IMR-90 (cell line): ENCODE measurements around the gene CDK14. TPM values are rescaled to one million over a fixed set of nuclear protein-coding genes. Genes with fewer than 3 reads are reported as not detected.

Experiments used
- ATAC-seq: fragments of 200-7000 bp; cut with Tn5 transposase; 2 replicates; pipeline ENCODE4 v1.9.1; 2020; ENCODE audit warnings: low read depth, mild to moderate bottlenecking, moderate library complexity
- BruUV-seq: library from RNA; stranded (reverse); fragments of 400-500 nt; replicated peaks from 2 replicates; lab custom pipeline; 2021; lab: Mats Ljungman, UMichigan
- CTCF ChIA-PET: fragments of 300-600 bp; formaldehyde crosslinking; extraction: SDS; loops from one replicate; lab custom pipeline; 2021; ENCODE audit warnings: antibody characterized with exemption; lab: Yijun Ruan, JAX
- POLR2A ChIA-PET: fragments of 300-600 bp; sonication (Branson Sonifier 250); formaldehyde crosslinking; loops from one replicate; lab custom pipeline; 2022; ENCODE audit warnings: antibody characterized with exemption; ENCODE audit not compliant: unreplicated experiment; lab: Charles Lee
- DNase-seq: peaks from one replicate; pipeline ENCODE4 v3.0.0; 2013
- H2AFZ ChIP-seq: replicated peaks from 2 replicates; pipeline ENCODE3; 2013; ENCODE audit warnings: low read length, mild to moderate bottlenecking; ENCODE audit not compliant: poor library complexity
- H2AK5ac ChIP-seq: 2 replicates; pipeline ENCODE4 v1.6.1; 2013; ENCODE audit warnings: low read depth, low read length, inconsistent platforms
- H2AK9ac ChIP-seq: replicated peaks from 2 replicates; pipeline ENCODE3; 2013; ENCODE audit warnings: mild to moderate bottlenecking, low read depth, low read length, moderate library complexity; ENCODE audit not compliant: poor library complexity
- H2BK120ac ChIP-seq: 2 replicates; pipeline ENCODE4 v1.6.1; 2013; ENCODE audit warnings: low read depth, low read length, inconsistent platforms
- H2BK15ac ChIP-seq: 3 replicates; pipeline ENCODE4 v1.6.1; 2013; ENCODE audit warnings: low read depth, low read length, inconsistent platforms
- H2BK20ac ChIP-seq: 2 replicates; pipeline ENCODE4 v1.6.1; 2013; ENCODE audit warnings: low read depth, mild to moderate bottlenecking, inconsistent platforms, low read length, moderate library complexity
- H2BK5ac ChIP-seq: 2 replicates; pipeline ENCODE4 v1.6.1; 2013; ENCODE audit warnings: mild to moderate bottlenecking, low read depth, low read length, inconsistent platforms; ENCODE audit not compliant: poor library complexity, severe bottlenecking
- H3K14ac ChIP-seq: replicated peaks from 2 replicates; pipeline ENCODE4 v1.6.1; 2013; ENCODE audit warnings: low read depth, low read length, inconsistent platforms
- H3K18ac ChIP-seq: 2 replicates; pipeline ENCODE4 v1.6.1; 2013; ENCODE audit warnings: low read depth, low read length, control low read depth
- H3K23ac ChIP-seq: 2 replicates; pipeline ENCODE4 v1.6.1; 2013; ENCODE audit warnings: low read depth, low read length, inconsistent platforms
- H3K27ac ChIP-seq: 2 replicates; pipeline ENCODE4 v1.5.1; 2013; ENCODE audit warnings: mild to moderate bottlenecking, control low read depth, low read length; ENCODE audit not compliant: insufficient read depth
- H3K27me3 ChIP-seq: 2 replicates; pipeline ENCODE4 v1.6.1; 2013; ENCODE audit warnings: low read length; ENCODE audit not compliant: control insufficient read depth, insufficient read depth
- H3K36me3 ChIP-seq: 2 replicates; pipeline ENCODE4 v1.6.1; 2013; ENCODE audit warnings: low read length, mixed read lengths; ENCODE audit not compliant: control insufficient read depth, insufficient read depth
- H3K4ac ChIP-seq: 2 replicates; pipeline ENCODE4 v1.6.1; 2013; ENCODE audit warnings: low read depth, low read length, inconsistent platforms
- H3K4me1 ChIP-seq: 2 replicates; pipeline ENCODE4 v1.6.1; 2013; ENCODE audit warnings: low read length, mixed read lengths; ENCODE audit not compliant: control insufficient read depth, insufficient read depth
- H3K4me2 ChIP-seq: 2 replicates; pipeline ENCODE4 v1.6.1; 2013; ENCODE audit warnings: low read depth, mild to moderate bottlenecking, control low read depth, low read length, moderate library complexity
- H3K4me3 ChIP-seq: 2 replicates; pipeline ENCODE4 v1.5.1; 2013; ENCODE audit warnings: low read depth, mild to moderate bottlenecking, control low read depth, low read length, moderate library complexity; ENCODE audit not compliant: insufficient read depth
- H3K56ac ChIP-seq: 2 replicates; pipeline ENCODE4 v1.6.1; 2013; ENCODE audit warnings: low read length, inconsistent platforms; ENCODE audit not compliant: insufficient read depth; ENCODE audit errors: extremely low read depth
- H3K79me1 ChIP-seq, 2 experiments: 2 replicates each; pipeline ENCODE4 v1.6.1; 2013; ENCODE audit warnings: low read length in 2 of 2, inconsistent platforms in 1 of 2, low read depth in 1 of 2
- H3K9ac ChIP-seq: 2 replicates; pipeline ENCODE4 v1.6.1; 2013; ENCODE audit warnings: low read depth, low read length, control low read depth
- H3K9me1 ChIP-seq: 2 replicates; pipeline ENCODE4 v1.6.1; 2013; ENCODE audit warnings: low read length, inconsistent platforms; ENCODE audit not compliant: insufficient read depth
- H3K9me3 ChIP-seq: 2 replicates; pipeline ENCODE4 v1.6.1; 2013; ENCODE audit warnings: low read length; ENCODE audit not compliant: control insufficient read depth, insufficient read depth
- H4K20me1 ChIP-seq: 2 replicates; pipeline ENCODE4 v1.6.1; 2013; ENCODE audit warnings: low read length, inconsistent platforms; ENCODE audit not compliant: insufficient read depth
- H4K5ac ChIP-seq: 2 replicates; pipeline ENCODE4 v1.6.1; 2013; ENCODE audit warnings: mild to moderate bottlenecking, low read depth, low read length, control low read depth
- H4K8ac ChIP-seq, 2 experiments: 2 replicates each; pipeline ENCODE4 v1.6.1; 2013; ENCODE audit warnings: low read depth in 2 of 2, low read length in 2 of 2, control low read depth in 1 of 2, inconsistent platforms in 1 of 2
- H4K91ac ChIP-seq: 2 replicates; pipeline ENCODE4 v1.6.1; 2013; ENCODE audit warnings: low read depth, low read length, inconsistent platforms; ENCODE audit not compliant: insufficient read depth
- BHLHE40 ChIP-seq: fragments of 150-350 bp; IDR thresholded peaks from 2 replicates; pipeline ENCODE4 v1.6.1; 2016; ENCODE audit warnings: mild to moderate bottlenecking, low read depth, low read length
- CEBPB ChIP-seq: IDR thresholded peaks from 2 replicates; pipeline ENCODE4 v1.6.1; 2012; ENCODE audit warnings: low read depth, low read length, improper control_type of control experiment
- CHD1 ChIP-seq: IDR thresholded peaks from 2 replicates; pipeline ENCODE4 v1.6.1; 2012; ENCODE audit warnings: low read depth, low read length, improper control_type of control experiment
- CTCF ChIP-seq: conservative IDR thresholded peaks from 2 replicates; pipeline ENCODE4 v1.5.1; 2012; ENCODE audit warnings: mild to moderate bottlenecking, low read depth, low read length, improper control_type of control experiment
- ELK1 ChIP-seq: fragments of 150-350 bp; IDR thresholded peaks from 2 replicates; pipeline ENCODE4 v1.6.1; 2016; ENCODE audit warnings: low read depth, mild to moderate bottlenecking, low read length, moderate library complexity, borderline replicate concordance
- FOS ChIP-seq: fragments of 150-350 bp; IDR thresholded peaks from 2 replicates; pipeline ENCODE4 v1.6.1; 2016; ENCODE audit warnings: low read depth, low read length
- MAFK ChIP-seq: IDR thresholded peaks from 2 replicates; pipeline ENCODE4 v1.6.1; 2012; ENCODE audit warnings: low read depth, low read length, improper control_type of control experiment
- MAZ ChIP-seq: IDR thresholded peaks from 2 replicates; pipeline ENCODE4 v1.6.1; 2012; ENCODE audit warnings: low read depth, mild to moderate bottlenecking, low read length, improper control_type of control experiment, moderate library complexity, borderline replicate concordance
- MXI1 ChIP-seq: IDR thresholded peaks from 2 replicates; pipeline ENCODE4 v1.6.1; 2012; ENCODE audit warnings: low read depth, mild to moderate bottlenecking, low read length, moderate library complexity, borderline replicate concordance
- NFE2L2 ChIP-seq: fragments of 150-350 bp; IDR thresholded peaks from 2 replicates; pipeline ENCODE4 v1.6.1; 2016; ENCODE audit warnings: low read depth, mild to moderate bottlenecking, low read length
- POLR2A ChIP-seq: IDR thresholded peaks from 2 replicates; pipeline ENCODE4 v1.6.1; 2012; ENCODE audit warnings: mild to moderate bottlenecking, low read depth, low read length
- RAD21 ChIP-seq: IDR thresholded peaks from 2 replicates; pipeline ENCODE4 v1.6.1; 2012; ENCODE audit warnings: low read length, improper control_type of control experiment
- RCOR1 ChIP-seq: IDR thresholded peaks from 2 replicates; pipeline ENCODE4 v1.6.1; 2012; ENCODE audit warnings: mild to moderate bottlenecking, low read length, improper control_type of control experiment; ENCODE audit not compliant: insufficient replicate concordance
- RFX5 ChIP-seq: IDR thresholded peaks from 2 replicates; pipeline ENCODE4 v1.8.0; 2012; ENCODE audit warnings: low read depth, mild to moderate bottlenecking, low read length, moderate library complexity
- SMC3 ChIP-seq: fragments of 150-350 bp; IDR thresholded peaks from 2 replicates; pipeline ENCODE4 v1.6.1; 2016; ENCODE audit warnings: low read depth, mild to moderate bottlenecking, antibody characterized with exemption, low read length, moderate library complexity
- USF2 ChIP-seq: fragments of 150-350 bp; IDR thresholded peaks from 2 replicates; pipeline ENCODE4 v1.6.1; 2017; ENCODE audit warnings: mild to moderate bottlenecking, antibody characterized with exemption, low read length, low read depth
- WGBS, 2 experiments: methylation state at CpG; one replicate each; pipeline versions ENCODE4 v1.1.5 to v1.1.7; 2013; ENCODE audit warnings: missing lambda C conversion rate in 2 of 2; ENCODE audit not compliant: insufficient read length in 1 of 2; ENCODE audit errors: extremely low coverage in 2 of 2; 5-methylcytosine and 5-hydroxymethylcytosine counted together
- dilution Hi-C: fragments of 300-500 bp; cut with HindIII; formaldehyde crosslinking; loops from one replicate; pipeline ENCODE4 v1.14.3; 2018; ENCODE audit warnings: low sequenced_read_pairs; ENCODE audit not compliant: unreplicated experiment
- in situ Hi-C: fragments of 300-500 bp; cut with MboI; formaldehyde crosslinking; loops from 3 replicates; pipeline ENCODE4 v1.14.3; 2019; ENCODE audit warnings: low sequenced_read_pairs, inconsistent platforms, mixed read lengths
- intact Hi-C: fragments of 100-400 bp; cut with micrococcal nuclease; formaldehyde crosslinking; loops from 2 replicates; pipeline ENCODE4 v1.10.0; 2022
- polyA plus RNA-seq, 3 experiments: library from polyadenylated mRNA; depleted of rRNA; stranded (reverse); fragments of >200 nt; gene quantifications; 2 replicates each; pipeline ENCODE4 v1.2.3, GENCODE V29; 2012; ENCODE audit warnings: low replicate concordance in 1 of 3
- total RNA-seq: library from RNA; depleted of rRNA; stranded (reverse); fragments of >200 nt; gene quantifications from 2 replicates; pipeline ENCODE4 v1.2.3, GENCODE V29; 2012

The CDK14 gene
- total and polyA plus RNA-seq, 2 of the 4 experiments (the other 2 are of a cell fraction), result 10.1 to 29.6 TPM

- Histone ChIP-seq H3K4me2 (no peak overlapping the region), H3K4me1 (peaks cover 2% of the 10 kb centered on the region), H3K14ac (no peak overlapping the region), H3K4ac (no peak overlapping the region), H3K27ac (no peak overlapping the region), H2BK5ac (no peak overlapping the region), H3K9me3 (no peaks in the 10 kb centered on the region), H2AFZ (peak overlapping the region; percentile 4), H3K18ac (no peak overlapping the region), H4K91ac (no peak overlapping the region), H4K5ac (no peak overlapping the region), H2BK120ac (no peak overlapping the region), H4K8ac (no peak overlapping the region), H3K9ac (no peak overlapping the region), H3K4me3 (no peak overlapping the region), H2BK15ac (no peak overlapping the region), H3K79me1 (no peaks in the 10 kb centered on the region), H2AK9ac (no peak overlapping the region), H3K23ac (no peak overlapping the region), H2AK5ac (no peak overlapping the region), H3K27me3 (no peaks in the 10 kb centered on the region), H2BK20ac (no peak overlapping the region), H3K9me1 (no peaks in the 10 kb centered on the region), H3K36me3 (no peaks in the 10 kb centered on the region), H3K56ac (no peak overlapping the region), H4K20me1 (no peaks in the 10 kb centered on the region)
- DNase-seq, result peak; percentile 70
- WGBS, 2 experiments, result no CpG with 5 or more reads among the region's 7 CpGs
- in situ Hi-C loops (no loop called here), intact Hi-C loops (no loop called here), dilution Hi-C loops (no loop called here)
- peak; percentile 84 for ATAC-seq
- ChIA-PET CTCF (no interaction called here), POLR2A (no interaction called here)
- no TSS peak for BruUV-seq
- no peak for TF ChIP-seq CTCF
- TF ChIP-seq BHLHE40, result no peak
- TF ChIP-seq MAZ, result no peak
- no peak for TF ChIP-seq SMC3
- TF ChIP-seq FOS, result no peak
- TF ChIP-seq ELK1, result no peak
- no peak for TF ChIP-seq MXI1
- no peak for TF ChIP-seq POLR2A
- TF ChIP-seq MAFK, result no peak
- TF ChIP-seq RFX5, result no peak
- TF ChIP-seq RCOR1, result no peak
- TF ChIP-seq RAD21, result no peak
- no peak for TF ChIP-seq NFE2L2
- no peak for TF ChIP-seq USF2
- no peak for TF ChIP-seq CEBPB
- TF ChIP-seq CHD1, result no peak
These were observed 616.5 kb downstream of the CDK14 start for GRCh38 chr7:91212582-91212981.
